Uterus (tissue), 2 donors: ENCODE measurements around the gene RIOK1.

Experiments
- POLR2A ChIP-seq, 2 donors: fragments of 450-650 bp; IDR thresholded peaks; one replicate each; pipeline ENCODE4 v1.6.1; 2016; ENCODE audit warnings: antibody characterized with exemption in 2 of 2, mild to moderate bottlenecking in 1 of 2, moderate library complexity in 1 of 2
- TF ChIP-seq, protein P1 (sequence below), 4 experiments: fragments of 200-600 bp in 2 of 4; fragments of 450-650 bp in 2 of 4; sonication (generic) in 2 of 4; IDR thresholded peaks; one replicate each; pipeline ENCODE4 v1.5.1; 2016 to 2019; ENCODE audit warnings: antibody characterized with exemption in 4 of 4, mild to moderate bottlenecking in 2 of 4, moderate library complexity in 1 of 4

DNA sequence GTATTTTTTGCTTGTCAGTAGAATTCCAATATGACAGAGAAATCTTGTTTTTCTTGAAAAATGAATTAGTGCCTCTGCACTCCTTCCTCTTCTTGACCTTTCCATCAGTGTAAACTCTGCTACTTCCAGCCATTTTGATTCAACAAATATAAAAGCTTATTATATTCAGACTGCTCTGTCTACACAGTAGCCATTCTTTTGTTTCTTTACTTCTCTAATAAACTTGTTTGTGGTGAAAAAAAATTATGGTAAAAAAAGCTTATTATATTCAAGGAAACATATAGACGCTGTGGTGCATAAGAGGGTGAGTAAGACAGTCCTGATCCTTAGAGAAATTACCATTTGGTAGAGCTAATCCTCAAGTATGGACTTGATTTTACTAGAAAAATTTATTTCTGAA lies 11.6 kb upstream of the RIOK1 start:
- TF ChIP-seq, protein P1, sequence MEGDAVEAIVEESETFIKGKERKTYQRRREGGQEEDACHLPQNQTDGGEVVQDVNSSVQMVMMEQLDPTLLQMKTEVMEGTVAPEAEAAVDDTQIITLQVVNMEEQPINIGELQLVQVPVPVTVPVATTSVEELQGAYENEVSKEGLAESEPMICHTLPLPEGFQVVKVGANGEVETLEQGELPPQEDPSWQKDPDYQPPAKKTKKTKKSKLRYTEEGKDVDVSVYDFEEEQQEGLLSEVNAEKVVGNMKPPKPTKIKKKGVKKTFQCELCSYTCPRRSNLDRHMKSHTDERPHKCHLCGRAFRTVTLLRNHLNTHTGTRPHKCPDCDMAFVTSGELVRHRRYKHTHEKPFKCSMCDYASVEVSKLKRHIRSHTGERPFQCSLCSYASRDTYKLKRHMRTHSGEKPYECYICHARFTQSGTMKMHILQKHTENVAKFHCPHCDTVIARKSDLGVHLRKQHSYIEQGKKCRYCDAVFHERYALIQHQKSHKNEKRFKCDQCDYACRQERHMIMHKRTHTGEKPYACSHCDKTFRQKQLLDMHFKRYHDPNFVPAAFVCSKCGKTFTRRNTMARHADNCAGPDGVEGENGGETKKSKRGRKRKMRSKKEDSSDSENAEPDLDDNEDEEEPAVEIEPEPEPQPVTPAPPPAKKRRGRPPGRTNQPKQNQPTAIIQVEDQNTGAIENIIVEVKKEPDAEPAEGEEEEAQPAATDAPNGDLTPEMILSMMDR (IDR thresholded peaks at IDR 0.05): no peak
- TF ChIP-seq POLR2A (IDR thresholded peaks at IDR 0.05): no peak
